Fibroblast of skin of right quadriceps (primary cell): Measurements from ENCODE around the gene POLR2A.
A peak's percentile ranks its signal among the peaks of the same experiment; 100 is the strongest.
"Not testable (repeated sequence)": the region's sequence is repeated elsewhere in the genome, so short reads cannot be mapped to it uniquely, and the experiment has no call there.

ENCODE experiments used
- DNase-seq: peaks from one replicate; pipeline ENCODE4 v3.0.0-alpha.2; 2013

POLR2A gene

DNA sequence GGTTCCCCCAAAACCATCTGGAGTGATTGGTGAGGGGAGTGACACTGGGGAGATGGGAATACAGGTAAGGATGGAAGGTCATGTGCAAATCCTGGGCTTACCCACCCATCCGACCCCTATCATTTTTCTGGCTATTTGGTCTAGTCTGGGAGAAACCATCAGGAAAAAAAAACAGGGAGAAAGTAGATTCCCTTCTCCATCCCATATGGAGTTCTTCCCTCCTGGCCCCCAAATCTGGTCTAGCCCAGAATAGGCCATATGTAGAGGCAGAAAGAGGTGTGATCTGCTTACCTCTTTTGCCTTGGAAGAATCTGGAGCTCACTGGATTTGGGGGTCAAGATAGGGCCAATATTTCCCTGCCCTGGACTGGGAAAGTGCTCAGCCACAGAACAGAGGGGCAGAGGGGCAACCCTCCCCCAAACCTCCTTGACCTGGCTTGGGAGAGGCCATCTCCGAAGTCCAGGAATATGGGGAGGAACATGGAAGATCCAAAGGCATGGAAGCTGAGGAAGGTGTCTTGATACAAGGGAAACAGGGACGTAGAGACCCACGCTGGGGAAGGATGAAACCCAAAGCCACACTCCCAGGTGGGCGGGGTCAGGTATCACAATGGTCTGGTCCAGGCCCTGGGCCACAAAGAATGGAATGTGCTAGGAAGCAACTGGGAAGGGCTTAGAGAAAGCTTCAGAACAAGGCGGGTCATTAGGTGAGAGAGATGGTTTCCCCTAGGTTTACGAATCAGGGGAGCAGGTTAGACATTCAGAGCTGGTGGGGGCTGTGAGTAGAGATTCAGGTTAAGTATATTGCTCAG is 23.1 kb upstream of the POLR2A start:
- no peak for DNase-seq

GRCh38 chr17:7462474-7463371 is 21.4 kb upstream of the POLR2A start:
- DNase-seq = no peak

GRCh38 chr17:7463372-7463846 is 20.8 kb upstream of the POLR2A start:
- DNase-seq = no peak

DNA sequence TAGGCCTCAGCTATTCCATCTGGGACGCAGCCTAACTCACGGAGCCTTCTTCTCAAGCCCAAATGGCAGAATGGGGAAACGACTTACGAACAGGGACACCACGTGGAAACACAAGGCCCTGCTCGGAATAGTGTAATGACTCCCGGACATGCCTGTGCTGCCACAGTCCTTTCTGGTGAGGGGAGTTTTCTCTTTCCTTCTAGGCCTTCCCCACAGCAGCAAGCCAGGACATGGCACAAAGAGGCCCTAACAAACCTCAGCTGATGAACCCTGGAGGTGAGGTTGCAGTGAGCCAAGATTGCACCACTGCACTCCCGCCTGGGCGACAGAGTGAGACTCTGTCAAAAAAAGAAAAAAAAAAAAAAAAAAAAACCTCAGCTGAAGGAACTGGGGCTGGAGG is 20.1 kb upstream of the POLR2A start:
- no peak for DNase-seq

DNA sequence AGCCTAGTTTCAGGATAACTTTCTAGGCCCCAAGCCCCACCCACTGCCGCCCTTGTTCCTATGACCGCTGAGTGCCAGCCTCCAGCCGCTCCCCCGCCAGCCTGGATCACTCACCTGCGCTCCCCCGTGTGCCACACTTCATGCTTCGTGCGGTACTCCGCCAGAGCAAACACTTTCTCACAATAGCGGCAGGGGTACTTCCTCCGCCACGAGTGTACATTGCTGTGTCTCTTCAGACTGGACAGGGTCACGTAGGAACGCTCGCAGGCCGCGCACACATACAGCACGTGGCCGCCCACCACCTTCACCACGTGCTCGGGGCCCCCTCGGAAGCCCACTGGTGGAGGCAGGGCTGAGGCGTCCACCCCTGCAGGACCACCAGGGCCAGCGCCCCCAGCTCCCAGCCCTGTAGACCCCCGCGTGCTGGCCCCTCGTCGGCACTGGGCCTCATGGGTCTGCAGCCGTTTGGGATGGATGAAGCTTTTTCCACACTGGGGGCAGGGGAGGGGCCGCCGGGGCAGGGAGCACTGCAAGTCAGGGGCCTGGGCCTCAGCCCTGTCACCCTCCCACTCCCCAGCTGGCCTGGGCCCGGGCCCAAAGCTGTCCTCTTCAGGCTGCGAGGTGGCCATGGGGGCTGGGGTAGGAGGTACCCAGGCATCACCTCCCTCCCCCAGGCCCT is 18.4 kb upstream of the POLR2A start:
- DNase-seq = no peak

DNA sequence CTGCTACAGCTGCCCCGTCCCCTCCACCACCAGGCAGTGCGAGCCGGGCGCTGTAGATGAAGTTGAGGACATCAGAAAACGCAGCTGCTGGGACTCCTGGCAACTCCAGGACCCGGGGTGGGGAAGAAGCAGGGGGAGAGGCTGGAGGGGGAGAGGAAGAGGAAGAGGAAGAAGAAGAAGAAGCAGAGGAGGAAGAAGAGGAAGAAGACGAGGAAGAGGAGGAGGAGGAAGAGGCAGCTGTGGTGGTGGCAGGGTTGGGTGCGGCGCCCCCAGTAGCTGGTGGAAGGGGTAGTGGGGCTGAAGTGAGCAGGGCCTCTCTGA is 17.9 kb upstream of the POLR2A start:
- DNase-seq = no peak

DNA sequence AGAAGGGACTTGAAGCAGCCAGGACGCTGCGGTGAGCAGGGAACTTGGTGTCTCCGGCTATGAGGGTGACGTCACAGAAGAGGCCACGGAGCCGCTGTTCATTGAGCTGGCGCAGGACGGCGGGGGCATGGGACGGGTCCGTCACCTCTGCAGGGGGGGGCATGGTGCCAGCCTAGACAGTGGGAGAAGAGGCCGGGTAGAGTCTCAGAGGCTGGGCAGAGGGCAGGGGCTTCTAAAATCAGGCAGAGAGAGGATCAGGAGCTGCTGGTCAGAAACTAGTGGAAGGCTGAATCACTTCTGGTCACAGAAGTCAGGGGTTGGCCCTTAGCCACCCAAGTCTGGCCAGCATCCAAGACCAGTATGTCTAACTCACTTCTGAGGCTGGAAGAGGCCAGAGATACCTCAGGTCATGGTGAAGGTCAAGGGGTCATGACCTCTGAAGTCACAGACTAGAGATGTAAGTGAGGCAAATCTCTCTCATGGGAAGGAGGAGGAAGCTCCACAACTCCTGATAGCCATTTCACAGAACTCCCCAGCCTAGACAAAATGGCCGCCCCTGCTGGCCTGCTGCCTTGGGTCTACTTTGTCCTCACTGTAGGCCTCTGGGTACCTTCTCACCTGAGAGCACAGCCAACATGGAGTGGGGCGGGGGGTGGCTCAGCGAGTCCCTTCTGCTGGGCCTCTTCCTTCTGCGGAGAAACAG is 17.4 kb upstream of the POLR2A start:
- no peak for DNase-seq

GRCh38 chr17:7467498-7467897 is 16.7 kb upstream of the POLR2A start:
- DNase-seq = no peak

- no peak for DNase-seq
These were observed 15.9 kb upstream of the POLR2A start for GRCh38 chr17:7468290-7468689.

DNA sequence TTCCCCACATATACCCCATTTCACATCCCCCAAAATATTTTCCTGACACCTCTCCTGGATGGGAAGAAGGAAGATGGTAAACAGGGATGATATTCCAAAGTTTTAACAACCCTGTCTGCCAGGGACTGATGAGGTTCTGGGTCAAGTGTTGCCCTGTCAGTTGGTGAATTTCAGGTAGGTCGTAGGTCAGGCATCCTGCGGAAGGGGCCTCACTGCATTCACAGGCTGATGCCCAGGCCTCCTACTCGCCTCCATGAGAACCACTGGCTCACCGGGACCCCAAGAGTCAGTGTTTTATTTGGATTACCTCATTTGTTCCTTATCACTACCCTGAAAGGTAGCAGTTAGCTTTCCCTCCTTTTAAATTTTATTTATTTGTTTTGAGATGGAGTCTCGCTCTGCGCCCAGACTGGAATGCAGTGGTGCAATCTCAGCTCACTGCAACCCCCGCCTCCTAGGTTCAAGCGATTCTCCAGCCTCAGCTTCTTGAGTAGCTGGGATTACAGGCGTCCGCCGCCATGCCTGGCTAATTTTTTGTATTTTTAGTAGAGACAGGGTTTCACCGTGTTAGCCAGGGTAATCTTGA is 15.3 kb upstream of the POLR2A start:
- no peak for DNase-seq

- DNase-seq = not testable (repeated sequence)
These were observed 14.3 kb upstream of the POLR2A start for GRCh38 chr17:7469843-7470242.

DNA sequence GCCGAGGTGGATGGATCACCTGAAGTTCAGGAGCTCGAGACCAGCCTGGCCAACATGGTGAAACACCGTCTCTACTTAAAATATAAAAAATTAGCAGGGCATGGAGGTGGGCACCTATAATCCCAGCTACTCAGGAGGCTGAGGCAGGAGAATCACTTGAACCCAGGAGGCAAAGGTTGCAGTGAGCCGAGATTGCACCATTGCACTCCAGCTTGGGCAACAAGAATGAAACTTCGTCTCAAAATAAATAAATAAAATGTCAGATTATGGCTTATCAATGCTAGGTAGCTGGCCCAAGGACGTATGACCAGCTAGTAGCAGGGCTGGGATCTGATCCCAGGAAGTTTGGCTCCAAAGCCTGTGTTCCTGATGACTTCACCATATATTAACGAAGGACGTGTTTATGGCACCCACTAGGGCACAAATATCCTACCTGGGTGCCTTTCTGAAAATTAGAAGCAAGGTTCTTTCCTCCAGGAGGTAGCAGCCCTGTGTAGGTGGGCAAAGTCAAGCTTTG is 13.7 kb upstream of the POLR2A start:
- not testable (repeated sequence) for DNase-seq

- DNase-seq = no peak
These were observed 12.4 kb upstream of the POLR2A start for GRCh38 chr17:7471729-7472128.

DNA sequence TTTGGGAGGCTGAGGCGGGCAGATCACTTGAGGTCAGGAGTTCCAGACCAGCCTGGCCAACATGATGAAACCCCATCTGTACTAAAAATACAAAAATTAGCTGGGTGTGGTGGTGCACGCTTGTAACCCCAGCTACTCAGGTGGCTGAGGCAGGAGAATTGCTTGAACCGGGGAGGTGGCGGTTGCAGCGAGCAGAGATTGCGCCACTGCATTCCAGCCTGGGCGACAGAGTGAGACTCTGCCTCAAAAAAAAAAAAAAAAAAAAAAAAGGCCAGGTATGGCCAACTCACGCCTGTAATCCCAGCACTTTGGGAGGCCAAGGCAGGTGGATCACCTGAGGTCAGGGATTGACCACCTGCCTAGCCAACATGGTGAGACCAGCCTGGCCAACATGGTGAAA is 9.4 kb upstream of the POLR2A start:
- DNase-seq = not testable (repeated sequence)

- peak; percentile 18 for DNase-seq
These were observed 8.3 kb upstream of the POLR2A start for GRCh38 chr17:7475764-7476422.

DNA sequence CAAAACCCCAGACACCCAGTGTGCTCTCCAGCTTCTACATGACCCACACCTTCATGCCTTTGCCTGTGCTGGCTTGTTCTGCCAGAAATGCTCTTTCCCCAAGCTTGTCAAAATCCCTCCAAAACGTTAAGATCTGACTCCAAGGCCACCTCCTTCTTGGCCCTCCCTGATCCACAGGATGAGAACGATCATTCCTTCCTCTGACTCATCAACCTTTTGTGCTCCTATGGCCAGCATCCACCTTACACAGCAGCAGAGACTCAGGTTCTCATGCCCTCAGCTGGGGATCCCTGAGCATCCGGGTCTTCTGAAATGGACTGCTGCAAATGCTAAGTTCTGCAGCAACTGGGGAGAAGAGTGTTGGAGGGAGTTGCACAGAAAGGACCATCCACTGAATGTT is 7.7 kb upstream of the POLR2A start:
- peak; percentile 22 for DNase-seq

GRCh38 chr17:7476951-7477350 is 7.2 kb upstream of the POLR2A start:
- DNase-seq = no peak

DNA sequence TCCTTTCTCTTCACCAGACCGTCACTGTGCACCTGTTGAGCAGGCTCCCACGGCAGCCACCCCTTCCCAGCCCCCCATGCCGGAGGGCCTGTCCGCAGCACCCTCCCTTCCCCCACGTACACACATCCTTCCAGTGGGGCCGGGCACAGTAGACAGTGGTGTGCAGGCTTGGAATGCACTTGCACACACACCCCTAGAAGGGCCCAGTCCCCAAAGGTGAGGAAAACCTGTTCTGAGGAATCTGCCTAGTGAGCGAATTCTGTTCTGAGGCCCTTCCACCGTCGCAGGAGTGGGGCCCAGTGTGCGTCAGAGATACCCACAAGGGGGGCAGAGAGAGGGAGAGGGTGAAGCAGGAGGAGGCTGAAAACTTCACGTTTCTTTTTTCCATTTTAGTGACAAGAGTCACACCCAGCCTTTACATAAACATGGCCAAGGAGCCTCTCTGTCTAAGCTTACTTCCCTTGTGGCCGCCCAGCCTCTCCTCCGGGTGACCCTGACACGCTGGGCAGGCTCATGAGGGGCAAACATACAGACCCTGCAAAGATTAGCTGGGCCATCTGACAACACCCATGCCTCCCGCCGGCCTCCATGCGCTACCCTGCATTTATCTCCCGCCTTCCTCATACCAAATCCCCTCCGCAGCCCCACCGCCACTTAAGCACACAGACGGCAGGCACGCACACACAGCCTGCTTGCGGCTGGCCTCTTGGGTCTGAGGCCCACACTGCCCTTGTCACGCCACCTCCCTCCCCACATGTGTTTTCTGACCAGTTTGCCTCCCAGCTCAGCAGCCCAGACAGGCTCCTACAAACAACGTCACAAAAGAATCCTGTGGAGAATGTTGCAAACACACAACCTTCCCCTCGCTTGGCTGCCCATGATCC is 6.5 kb upstream of the POLR2A start:
- peak; percentile 55 for DNase-seq

DNA sequence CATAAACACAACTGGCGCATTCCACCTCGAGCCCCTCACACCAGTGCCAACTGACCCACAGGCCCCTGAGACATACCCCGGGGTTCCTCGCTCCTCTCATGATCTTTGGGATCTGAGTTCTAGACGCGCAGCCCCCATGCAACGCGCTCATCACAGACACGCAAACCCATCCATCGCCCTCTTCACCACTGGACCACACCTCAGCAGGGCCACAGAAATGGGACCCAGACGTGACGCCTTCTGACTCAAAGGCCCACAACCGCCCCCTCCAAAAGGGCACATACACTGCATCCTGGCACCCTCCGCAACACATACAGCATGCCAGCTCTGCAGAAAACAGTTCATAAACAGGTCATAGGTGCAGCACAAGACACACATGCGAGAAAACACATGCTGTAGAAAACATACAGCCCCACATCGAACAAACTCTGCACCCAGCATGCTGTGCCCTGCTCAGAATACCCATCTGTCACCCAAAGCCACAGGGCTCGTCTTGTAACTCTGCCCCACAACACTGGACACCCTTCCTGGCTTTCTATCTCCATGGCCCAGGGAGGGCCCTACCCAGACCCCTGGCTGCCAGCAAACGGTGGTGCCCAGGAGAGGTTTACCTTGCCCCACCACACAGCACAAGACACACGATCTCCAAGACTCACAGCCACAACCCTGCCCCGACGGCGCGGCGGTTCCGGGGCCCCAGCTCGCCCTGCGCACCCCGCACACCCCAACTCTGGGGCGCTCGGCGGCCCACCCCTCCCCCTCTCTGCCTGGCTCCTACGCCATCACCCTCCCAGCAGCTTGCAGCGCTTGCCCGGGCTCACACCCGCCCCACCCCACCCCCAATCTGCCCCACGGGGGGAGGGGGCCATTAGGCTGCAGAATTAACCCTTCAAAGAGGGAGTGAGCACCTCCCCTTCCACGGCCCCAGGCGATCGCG is 5.6 kb upstream of the POLR2A start:
- peak; percentile 45 for DNase-seq
